Activated CD8-positive, alpha-beta memory T cell treated with anti-CD3 and anti-CD28 coated beads, Interleukin-2, amount 10 ng/mL, durations not matched to agents 7 days and 5 days (primary cell): ENCODE results near the gene GAPDHS. TPM values are rescaled to one million over a fixed set of nuclear protein-coding genes. Genes with fewer than 3 reads are reported as not detected.
A peak's percentile ranks its signal among the peaks of the same experiment; 100 is the strongest.

Source experiments
- ATAC-seq: fragments of 150-1000 bp; cut with Tn5 transposase; one replicate; pipeline ENCODE4 v1.10.0; 2021; ENCODE audit warnings: moderate library complexity
- CTCF ChIA-PET: fragments of 350-600 bp; sonication (Branson Sonifier 250); formaldehyde crosslinking; loops from one replicate; lab custom pipeline; 2021; ENCODE audit warnings: antibody characterized with exemption; lab: Charles Lee
- DNase-seq: peaks from one replicate; pipeline ENCODE4 v3.0.0-alpha.2; 2020
- H3K27ac Mint-ChIP-seq: one replicate; pipeline ENCODE4 v1.8.0; 2021; ENCODE audit warnings: mild to moderate bottlenecking, mixed read lengths
- H3K27me3 Mint-ChIP-seq: one replicate; pipeline ENCODE4 v1.8.0; 2021; ENCODE audit warnings: mixed read lengths
- H3K36me3 Mint-ChIP-seq: one replicate; pipeline ENCODE4 v1.8.0; 2021; ENCODE audit warnings: mild to moderate bottlenecking, mixed read lengths
- H3K4me1 Mint-ChIP-seq: one replicate; pipeline ENCODE4 v1.8.0; 2021; ENCODE audit warnings: mixed read lengths
- H3K4me3 Mint-ChIP-seq: one replicate; pipeline ENCODE4 v1.8.0; 2021; ENCODE audit warnings: mild to moderate bottlenecking, moderate library complexity, mixed read lengths
- H3K9me3 Mint-ChIP-seq: one replicate; pipeline ENCODE4 v1.8.0; 2022; ENCODE audit warnings: low read depth, mixed read lengths
- total RNA-seq, 2 experiments: library from RNA; stranded (reverse); gene quantifications; one replicate each; pipeline ENCODE4 v1.2.3, GENCODE V29; 2021

GAPDHS gene
- total RNA-seq, 2 experiments from 2014 or later, result not detected

- DNase-seq (peak; percentile 73), ATAC-seq (peak; percentile 83)
- H3K36me3 Mint-ChIP-seq, result no peaks in the 10 kb centered on the region
- peak overlapping the region; percentile 57 for H3K4me3 Mint-ChIP-seq
- no peaks in the 10 kb centered on the region for H3K9me3 Mint-ChIP-seq
- CTCF ChIA-PET, result interaction anchor here (1.1 to 2.1 kb wide), 2 partner anchors 15 to 24 kb away, joined by 3 to 10 read pairs; no protein-coding TSS in a partner anchor
- H3K27me3 Mint-ChIP-seq, result peaks cover 39% of the 10 kb centered on the region
- peaks cover 16% of the 10 kb centered on the region for H3K4me1 Mint-ChIP-seq
- peak overlapping the region; percentile 12 for H3K27ac Mint-ChIP-seq
Observed at GRCh38 chr19:35533822-35534392, 651 bp downstream of the GAPDHS start.

GRCh38 chr19:35534803-35535480 is 1.7 kb downstream of the GAPDHS start:
- Mint-ChIP-seq H3K27me3 (peaks cover 33% of the 10 kb centered on the region), H3K4me1 (peaks cover 16% of the 10 kb centered on the region), H3K27ac (no peak overlapping the region), H3K36me3 (no peaks in the 10 kb centered on the region), H3K4me3 (no peak overlapping the region), H3K9me3 (no peaks in the 10 kb centered on the region)
- CTCF ChIA-PET, result interaction anchor here (0.6 to 2.1 kb wide), 3 partner anchors 14 to 53 kb away, joined by 3 to 10 read pairs (median 3); no protein-coding TSS in a partner anchor
- no peak for ATAC-seq
- DNase-seq, result no peak

GRCh38 chr19:35539314-35539713 is 6.1 kb downstream of the GAPDHS start:
- peaks cover 7% of the 10 kb centered on the region for H3K27me3 Mint-ChIP-seq
- peaks cover 2% of the 10 kb centered on the region for H3K36me3 Mint-ChIP-seq
- DNase-seq (no peak), ATAC-seq (no peak)
- H3K4me3 Mint-ChIP-seq, result no peak overlapping the region
- H3K27ac Mint-ChIP-seq, result no peak overlapping the region
- H3K4me1 Mint-ChIP-seq, result peaks cover 15% of the 10 kb centered on the region
- no peaks in the 10 kb centered on the region for H3K9me3 Mint-ChIP-seq
- CTCF ChIA-PET, result no interaction called here

- peaks cover 3% of the 10 kb centered on the region for H3K36me3 Mint-ChIP-seq
- H3K27ac Mint-ChIP-seq, result no peak overlapping the region
- H3K9me3 Mint-ChIP-seq, result no peaks in the 10 kb centered on the region
- H3K4me1 Mint-ChIP-seq, result peaks cover 20% of the 10 kb centered on the region
- peaks cover 2% of the 10 kb centered on the region for H3K27me3 Mint-ChIP-seq
- no peak for ATAC-seq
- CTCF ChIA-PET, result no interaction called here
- H3K4me3 Mint-ChIP-seq, result no peak overlapping the region
- no peak for DNase-seq
Observed at GRCh38 chr19:35539850-35540249, 6.6 kb downstream of the GAPDHS start.

GRCh38 chr19:35540356-35540927 is 7.2 kb downstream of the GAPDHS start:
- H3K9me3 Mint-ChIP-seq, result no peaks in the 10 kb centered on the region
- DNase-seq (no peak), ATAC-seq (no peak)
- H3K36me3 Mint-ChIP-seq, result peaks cover 3% of the 10 kb centered on the region
- H3K27ac Mint-ChIP-seq, result no peak overlapping the region
- CTCF ChIA-PET, result no interaction called here
- peaks cover 21% of the 10 kb centered on the region for H3K4me1 Mint-ChIP-seq
- H3K27me3 Mint-ChIP-seq, result no peaks in the 10 kb centered on the region
- H3K4me3 Mint-ChIP-seq, result no peak overlapping the region

- CTCF ChIA-PET, result interaction anchor here (1.5 to 1.9 kb wide), 2 partner anchors 32 to 50 kb away, joined by 3 to 7 read pairs; no protein-coding TSS in a partner anchor
- no peak for ATAC-seq
- no peak overlapping the region for H3K27ac Mint-ChIP-seq
Observed at GRCh38 chr19:35542209-35542608, 9.0 kb downstream of the GAPDHS start.

GRCh38 chr19:35543280-35544109 is 10.2 kb downstream of the GAPDHS start:
- no peak for ATAC-seq
- no peak overlapping the region for H3K4me3 Mint-ChIP-seq

More at GRCh38 chr19:35542209-35542608, 9.0 kb downstream of the GAPDHS start:
- H3K4me1 Mint-ChIP-seq, result peaks cover 24% of the 10 kb centered on the region
- H3K9me3 Mint-ChIP-seq, result no peaks in the 10 kb centered on the region
- no peak for DNase-seq
- peaks cover 3% of the 10 kb centered on the region for H3K36me3 Mint-ChIP-seq
- no peaks in the 10 kb centered on the region for H3K27me3 Mint-ChIP-seq
- H3K4me3 Mint-ChIP-seq, result no peak overlapping the region

GRCh38 chr19:35544110-35544802 is 11.0 kb downstream of the GAPDHS start:
- peak overlapping the region; percentile 84 for H3K4me3 Mint-ChIP-seq
- peaks cover 3% of the 10 kb centered on the region for H3K36me3 Mint-ChIP-seq
- peak overlapping the region; percentile 78 for H3K27ac Mint-ChIP-seq
- ATAC-seq, result no peak
- peaks cover 30% of the 10 kb centered on the region for H3K4me1 Mint-ChIP-seq
- no peaks in the 10 kb centered on the region for H3K9me3 Mint-ChIP-seq
- H3K27me3 Mint-ChIP-seq, result no peaks in the 10 kb centered on the region
- DNase-seq, result no peak
- CTCF ChIA-PET, result interaction anchor here (0.6 to 1.6 kb wide), 3 partner anchors 34 to 276 kb away, joined by 3 to 8 read pairs (median 3); no protein-coding TSS in a partner anchor

More at GRCh38 chr19:35543280-35544109, 10.2 kb downstream of the GAPDHS start:
- Mint-ChIP-seq H3K36me3 (peaks cover 3% of the 10 kb centered on the region), H3K27ac (no peak overlapping the region), H3K27me3 (no peaks in the 10 kb centered on the region), H3K9me3 (no peaks in the 10 kb centered on the region), H3K4me1 (peaks cover 26% of the 10 kb centered on the region)
- DNase-seq, result no peak
- CTCF ChIA-PET, result interaction anchor here (1.5 to 1.9 kb wide), 3 partner anchors 33 to 49 kb away, joined by 3 to 8 read pairs (median 7); no protein-coding TSS in a partner anchor

GRCh38 chr19:35545001-35545854 is 12.0 kb downstream of the GAPDHS start, which contains the start of gene TMEM147:
TSS of gene TMEM147 (plus strand) at chr19:35545626. CDS start at chr19:35545740, 114 bp downstream.
- H3K4me1 Mint-ChIP-seq, result peaks cover 30% of the 10 kb centered on the region
- H3K9me3 Mint-ChIP-seq, result no peaks in the 10 kb centered on the region
- CTCF ChIA-PET, result interaction anchor here (1.0 to 1.6 kb wide), 2 partner anchors 35 to 275 kb away, joined by 3 to 8 read pairs; no protein-coding TSS in a partner anchor
- H3K4me3 Mint-ChIP-seq, result peak within 1 kb of the TSS; percentile 84
- peak within 1 kb of the TSS; percentile 84 for H3K27ac Mint-ChIP-seq
- no peaks in the 10 kb centered on the region for H3K27me3 Mint-ChIP-seq
- ATAC-seq, result peak; percentile 90
- DNase-seq, result peak; percentile 90
- H3K36me3 Mint-ChIP-seq, result peaks cover 3% of the 10 kb centered on the region

GRCh38 chr19:35545855-35546381 is 12.7 kb downstream of the GAPDHS start:
- H3K27ac Mint-ChIP-seq, result peak overlapping the region; percentile 84
- CTCF ChIA-PET, result interaction anchor here (1.1 kb wide), 1 partner anchor 47 kb away, joined by 3 read pairs; no protein-coding TSS in a partner anchor

GRCh38 chr19:35546532-35546931 is 13.3 kb downstream of the GAPDHS start:
- no peaks in the 10 kb centered on the region for H3K27me3 Mint-ChIP-seq
- DNase-seq (no peak), ATAC-seq (no peak)
- H3K4me3 Mint-ChIP-seq, result peak overlapping the region; percentile 84
- H3K4me1 Mint-ChIP-seq, result peaks cover 30% of the 10 kb centered on the region
- CTCF ChIA-PET, result interaction anchor here (1.1 to 1.8 kb wide), 2 partner anchors 31 to 46 kb away, joined by 3 to 4 read pairs; no protein-coding TSS in a partner anchor
- H3K27ac Mint-ChIP-seq, result peak overlapping the region; percentile 84
- peaks cover 3% of the 10 kb centered on the region for H3K36me3 Mint-ChIP-seq
- no peaks in the 10 kb centered on the region for H3K9me3 Mint-ChIP-seq

More at GRCh38 chr19:35545855-35546381, 12.7 kb downstream of the GAPDHS start:
- Mint-ChIP-seq H3K36me3 (peaks cover 3% of the 10 kb centered on the region), H3K27me3 (no peaks in the 10 kb centered on the region), H3K4me1 (peaks cover 30% of the 10 kb centered on the region), H3K4me3 (peak overlapping the region; percentile 84), H3K9me3 (no peaks in the 10 kb centered on the region)
- ATAC-seq (peak; percentile 73), DNase-seq (peak; percentile 79)
